HG02642 (cell line): ENCODE measurements around the gene RHBDL1.
"Not testable (repeated sequence)": the region's sequence is repeated elsewhere in the genome, so short reads cannot be mapped to it uniquely, and the experiment has no call there.

Experiments
- ATAC-seq: cut with Tn5 transposase; IDR thresholded peaks from one replicate; pipeline ENCODE4 v1.9.1; 2021; ENCODE audit warnings: mild to moderate bottlenecking; ENCODE audit not compliant: unreplicated experiment, poor library complexity

RHBDL1 gene

DNA sequence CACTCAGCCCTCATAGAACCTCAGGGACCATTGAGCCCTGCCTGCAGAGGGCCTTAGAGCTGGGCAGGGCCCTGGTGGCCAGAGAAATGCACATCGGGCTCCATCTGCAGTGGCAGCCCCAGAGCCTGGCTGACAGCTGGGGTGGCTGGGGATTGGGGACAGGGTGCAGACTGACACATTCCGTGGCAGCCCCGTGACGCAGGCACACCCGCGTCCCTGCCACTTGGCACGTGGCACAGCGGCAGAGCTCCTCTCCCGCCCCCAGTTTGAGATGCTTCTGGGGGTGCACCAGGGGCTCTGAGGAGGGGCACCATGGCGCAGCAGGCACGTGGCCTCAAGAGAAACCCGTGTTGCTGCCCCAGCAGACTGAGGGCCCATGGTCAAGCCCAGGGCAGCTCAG is 27.9 kb downstream of the RHBDL1 start:
- ATAC-seq = no peak

DNA sequence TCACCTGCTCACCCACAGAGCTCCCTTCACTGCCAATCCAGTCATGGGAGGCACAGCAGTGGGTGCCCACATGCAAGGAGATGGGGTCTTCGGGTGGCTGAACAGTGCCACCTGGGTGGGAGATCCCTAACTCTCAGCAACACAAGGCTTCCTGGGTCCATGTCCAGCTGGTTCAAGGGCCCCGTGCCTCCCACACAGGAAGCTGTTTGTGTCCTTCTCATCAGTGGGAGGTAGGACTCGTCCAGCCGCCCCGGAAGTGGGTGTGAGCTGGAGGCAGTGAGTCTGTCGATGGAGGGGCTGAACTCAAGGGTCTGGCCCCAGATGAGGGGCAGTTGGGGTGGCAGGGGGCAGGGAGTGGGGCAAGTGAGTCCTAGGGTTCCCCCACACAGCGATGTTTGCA is 28.6 kb downstream of the RHBDL1 start:
- ATAC-seq = no peak

DNA sequence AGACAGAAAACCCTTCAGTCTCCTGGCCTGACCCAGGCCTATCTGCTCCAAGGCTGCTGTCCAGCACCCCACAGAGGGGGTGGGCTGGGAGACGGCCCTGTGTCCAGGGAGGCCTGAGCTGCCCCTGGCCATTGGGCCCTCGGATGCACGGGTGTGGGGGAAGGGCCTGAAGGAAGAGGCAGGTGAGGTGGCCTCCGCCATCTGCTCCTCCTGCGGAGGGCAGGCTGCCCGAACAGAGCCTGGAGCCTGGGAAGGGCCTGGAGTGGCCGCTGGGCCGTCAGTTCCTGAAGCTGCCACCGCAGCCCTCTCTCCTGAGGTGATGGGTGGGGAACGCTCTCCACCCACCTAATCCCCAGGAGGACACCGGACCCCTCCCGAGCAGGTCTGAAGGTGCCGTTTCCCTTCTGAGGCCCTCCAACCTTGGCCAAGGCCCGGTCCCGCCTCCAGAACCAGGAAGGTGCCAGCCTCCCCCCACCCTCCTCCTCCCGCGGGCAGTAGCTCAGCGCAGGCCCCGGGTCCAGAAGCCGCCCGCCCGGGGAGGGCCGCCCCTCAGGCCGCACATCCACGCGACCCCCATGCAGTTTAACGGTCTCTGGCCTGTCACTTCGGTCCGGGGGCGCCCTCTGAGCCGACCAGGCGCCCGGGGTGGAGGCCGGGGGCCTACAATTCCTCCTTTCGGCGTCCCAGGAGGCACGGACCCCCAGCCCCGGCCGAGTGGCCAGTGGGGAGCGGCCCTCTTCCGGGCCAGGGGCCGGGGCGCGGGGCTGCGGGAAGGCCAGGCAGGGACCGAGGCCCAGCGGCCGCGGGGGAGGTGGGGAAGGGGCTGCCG is 29.3 kb downstream of the RHBDL1 start:
- no peak for ATAC-seq

DNA sequence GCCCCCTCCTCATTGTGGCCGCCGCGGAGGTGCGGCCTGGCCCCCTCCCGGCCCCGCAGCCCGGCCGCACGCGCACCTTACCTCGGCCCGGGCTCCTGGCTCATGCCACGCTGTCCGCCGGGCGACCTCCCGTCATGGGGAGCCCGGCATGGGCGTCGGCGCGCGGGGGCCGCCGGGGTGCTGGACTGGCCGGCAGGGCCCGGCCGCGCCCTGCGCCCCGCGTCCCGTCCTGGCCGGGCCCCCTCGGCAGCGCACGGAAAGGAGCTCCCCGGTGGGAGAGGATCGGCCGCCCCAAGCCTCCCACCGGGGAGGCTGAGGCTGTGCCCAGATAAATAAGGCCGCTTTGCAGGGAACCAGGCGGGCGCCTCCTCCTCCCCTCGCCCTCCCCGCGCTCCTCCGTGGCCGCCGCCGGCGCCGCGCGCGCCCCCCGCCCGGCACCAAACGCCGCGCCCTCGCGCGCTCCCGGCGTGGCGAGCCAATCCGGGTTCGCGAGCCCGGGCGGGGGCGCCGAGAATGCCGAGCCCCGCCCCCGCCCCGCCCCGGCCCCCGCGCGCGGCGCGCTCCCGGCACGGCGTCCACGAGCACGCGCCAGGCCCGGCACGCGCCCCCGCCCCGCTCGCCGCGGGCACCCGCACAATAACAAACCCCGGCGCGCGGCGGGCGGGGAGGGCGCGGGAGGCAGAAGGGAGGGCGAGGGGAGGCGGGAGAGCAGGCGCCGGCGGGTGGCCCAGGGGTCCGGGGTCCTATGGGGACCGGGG is 30.1 kb downstream of the RHBDL1 start, which contains the start of gene FBXL16:
FBXL16 (minus strand) TSS at position 371 of the 758 bp plus-strand sequence. CDS start 8,396 bp downstream, outside the sequence.
- ATAC-seq = no peak

DNA sequence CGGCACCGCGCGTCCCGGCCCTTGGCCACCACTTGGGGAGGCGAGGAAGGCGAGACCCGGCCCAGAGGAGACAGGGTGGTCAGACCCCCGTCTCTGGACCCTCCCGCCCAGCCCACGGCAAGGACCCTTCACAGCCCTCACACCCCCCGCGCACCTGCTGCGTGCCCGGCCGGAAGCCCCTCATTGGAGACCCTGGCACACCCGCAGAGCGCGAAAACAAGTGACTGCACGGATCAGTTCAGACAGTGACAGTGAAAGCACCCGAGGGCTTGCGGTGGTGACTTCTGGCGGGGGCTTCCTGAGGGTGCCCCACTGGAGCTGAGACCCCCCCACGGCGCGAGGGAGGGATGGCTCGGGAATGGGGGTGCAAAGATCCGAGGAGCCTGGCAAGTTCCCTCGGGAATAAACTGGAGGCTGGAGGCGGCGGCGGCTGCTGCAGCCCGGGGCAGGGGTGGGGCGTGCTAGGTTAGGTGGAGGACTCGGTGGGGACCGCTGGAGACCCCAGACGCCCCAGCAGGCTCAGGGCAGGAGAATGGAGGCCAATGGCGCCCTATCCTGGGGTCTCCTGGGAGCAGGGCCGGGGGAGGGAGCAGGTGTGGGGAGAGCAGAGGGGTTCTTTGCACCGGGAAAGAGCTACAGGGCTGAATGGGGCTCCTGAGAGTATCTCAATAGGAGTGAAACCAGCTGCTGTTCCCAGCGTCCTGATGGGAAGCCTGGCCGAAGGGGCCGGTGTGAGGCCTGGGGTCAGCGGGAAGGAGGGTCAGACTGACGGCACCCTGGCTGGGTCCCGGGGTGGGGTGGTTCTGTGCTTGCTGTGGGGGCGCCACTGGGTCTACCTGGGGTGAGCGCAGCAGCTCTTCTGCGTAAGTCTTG is 31.0 kb downstream of the RHBDL1 start:
- ATAC-seq = no peak

DNA sequence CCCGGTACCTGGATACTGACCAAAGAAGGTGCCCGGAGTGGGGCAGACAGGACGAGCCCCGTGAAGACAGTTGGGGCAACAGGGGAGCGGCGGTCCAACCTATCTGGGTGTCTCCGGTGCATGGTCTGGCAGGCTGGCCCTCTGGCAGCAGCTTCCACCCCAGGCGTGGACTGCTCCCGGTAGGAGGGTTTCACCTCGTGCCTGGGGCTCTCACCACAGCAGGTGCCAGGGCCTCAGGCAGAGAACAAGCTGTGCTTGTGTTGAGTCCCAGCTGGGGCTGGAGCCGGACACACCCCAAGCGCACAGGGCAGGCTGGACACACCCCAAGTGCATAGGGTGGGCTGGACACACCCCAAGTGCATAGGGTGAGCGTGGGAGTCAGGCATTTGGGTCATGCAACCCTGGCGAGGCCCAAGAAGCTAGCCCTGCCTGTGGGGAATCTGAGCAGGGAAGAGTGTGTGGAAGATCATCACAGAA is 31.6 kb downstream of the RHBDL1 start:
- no peak for ATAC-seq

DNA sequence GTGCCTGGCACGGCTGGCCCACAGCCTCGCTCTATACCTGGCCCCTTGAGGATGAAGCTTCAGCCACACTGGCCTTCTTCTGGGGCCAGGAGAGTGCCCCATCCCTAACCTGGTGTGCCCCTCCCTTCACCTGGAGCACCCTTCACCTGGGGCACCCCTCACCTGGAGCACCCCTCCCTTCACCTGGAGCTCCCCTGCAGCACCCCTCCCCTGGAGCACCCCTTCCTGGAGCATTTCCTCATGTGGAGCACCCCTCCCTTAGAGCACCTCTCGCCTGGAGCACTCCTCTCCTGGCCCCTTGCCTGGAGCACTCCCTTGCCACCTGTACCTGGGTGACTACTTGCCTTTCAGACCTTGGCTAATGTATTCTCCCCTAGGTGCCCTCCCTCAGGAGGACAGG is 32.5 kb downstream of the RHBDL1 start:
- no peak for ATAC-seq

DNA sequence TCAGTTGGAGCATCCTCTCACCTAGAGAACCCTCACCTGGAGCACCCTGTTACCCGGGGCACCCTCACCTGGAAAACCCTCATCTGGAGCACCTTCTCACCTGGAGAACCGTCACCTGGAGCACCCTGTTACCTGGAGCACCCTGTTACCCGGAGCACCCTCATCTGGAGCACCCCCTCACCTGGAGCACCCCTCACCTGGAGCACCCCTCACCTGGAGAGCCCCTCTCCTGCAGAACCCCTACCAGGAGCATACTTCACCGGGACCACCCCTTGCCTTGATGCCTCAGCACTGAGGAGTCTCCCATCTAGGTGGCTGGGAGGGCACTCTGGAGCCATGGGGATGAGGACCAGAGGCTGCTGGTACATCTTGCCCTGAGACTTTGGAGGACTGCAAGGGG is 33.5 kb downstream of the RHBDL1 start:
- ATAC-seq = no peak

DNA sequence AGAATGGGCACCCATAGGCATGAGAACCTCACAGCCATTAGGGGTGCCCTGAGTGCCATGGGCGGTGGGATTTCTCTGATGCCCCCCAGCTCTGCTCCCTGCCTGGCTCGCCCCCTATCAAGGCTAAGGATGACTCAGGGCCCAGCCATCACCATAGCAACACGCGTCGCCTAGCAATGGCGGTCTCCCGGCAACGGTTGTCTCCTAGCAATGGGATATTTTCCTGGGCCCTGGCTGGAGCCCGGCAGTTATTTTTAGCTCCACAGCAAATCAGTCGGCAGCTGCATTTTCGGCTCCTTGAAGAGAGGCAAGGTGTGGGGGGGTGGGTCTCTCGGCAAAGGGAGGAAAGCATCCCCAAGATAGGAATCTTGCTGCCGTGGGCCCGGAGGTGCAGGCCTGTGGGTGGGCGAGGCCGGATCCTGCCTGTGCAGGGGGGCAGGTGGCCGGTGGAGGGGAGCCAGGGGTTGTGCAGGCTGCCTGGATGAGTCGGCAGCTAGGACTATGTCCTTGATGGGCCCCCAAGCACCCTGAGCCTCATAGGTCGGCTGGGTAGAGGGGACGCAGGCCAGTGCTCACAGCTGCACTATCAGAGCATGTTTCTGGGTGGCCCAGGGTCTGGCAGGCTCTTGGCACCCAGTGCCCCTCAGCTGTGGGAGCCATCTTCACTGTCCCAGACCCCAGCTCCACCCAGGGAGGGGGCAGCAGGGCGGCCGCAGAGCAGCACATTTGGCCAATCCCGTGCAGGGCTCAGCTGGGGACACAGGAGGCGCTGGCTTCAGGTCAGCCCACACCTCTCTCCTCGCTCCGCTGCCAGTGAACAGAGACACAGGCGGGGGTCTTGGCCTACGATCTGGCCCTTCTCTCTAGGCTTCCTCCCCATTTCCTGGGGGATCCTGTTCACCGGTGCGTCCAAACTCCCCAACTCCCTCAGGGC is 34.4 kb downstream of the RHBDL1 start:
- no peak for ATAC-seq

DNA sequence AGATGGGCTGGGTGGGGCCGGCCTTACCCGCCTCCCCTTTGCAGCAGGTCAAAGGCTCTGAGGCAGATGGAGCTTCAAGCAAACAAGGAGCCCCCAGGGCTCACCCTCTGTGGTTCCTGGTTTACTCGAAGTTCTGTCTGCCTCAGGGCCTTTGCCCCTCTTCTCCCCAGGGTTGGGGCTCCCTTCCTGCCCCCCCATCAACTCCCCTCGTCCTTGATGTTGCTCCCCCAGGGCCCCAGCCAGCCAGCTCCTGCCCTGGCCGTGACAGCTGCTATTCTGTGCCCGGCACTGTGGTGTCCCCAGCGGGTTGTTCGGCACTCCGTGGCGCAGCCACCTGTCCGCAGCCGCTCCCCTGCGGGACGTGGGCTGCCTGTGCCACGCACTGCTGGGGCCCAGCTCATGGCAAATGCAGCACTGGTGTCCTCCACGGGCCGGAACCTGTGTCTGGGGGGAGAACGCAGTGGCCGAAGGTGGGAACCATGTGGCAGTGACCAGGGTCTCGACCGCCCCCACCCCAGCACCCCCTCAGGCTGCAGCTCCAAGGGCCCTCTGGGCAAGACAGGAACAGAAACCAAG is 35.1 kb downstream of the RHBDL1 start:
- ATAC-seq = no peak

DNA sequence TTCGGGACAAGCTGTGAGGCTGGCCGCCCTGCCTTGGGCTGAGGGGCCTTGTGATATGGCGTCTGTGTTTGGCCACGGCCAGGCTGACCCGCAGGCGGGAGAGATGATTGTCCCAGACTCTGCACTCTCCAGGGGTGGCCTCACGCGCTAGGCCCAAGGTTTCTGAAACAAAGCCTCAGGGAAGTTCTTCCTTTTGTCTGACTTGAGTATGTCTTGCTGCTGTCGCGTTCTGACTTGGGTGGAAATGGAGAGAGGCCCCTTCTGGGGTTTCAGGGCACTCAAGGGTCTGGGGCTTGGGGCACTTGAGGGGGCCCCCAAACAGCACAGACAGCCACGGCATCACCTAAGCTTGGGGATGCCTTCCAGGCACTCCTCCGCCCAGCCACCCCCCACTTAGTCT is 35.6 kb downstream of the RHBDL1 start:
- no peak for ATAC-seq

DNA sequence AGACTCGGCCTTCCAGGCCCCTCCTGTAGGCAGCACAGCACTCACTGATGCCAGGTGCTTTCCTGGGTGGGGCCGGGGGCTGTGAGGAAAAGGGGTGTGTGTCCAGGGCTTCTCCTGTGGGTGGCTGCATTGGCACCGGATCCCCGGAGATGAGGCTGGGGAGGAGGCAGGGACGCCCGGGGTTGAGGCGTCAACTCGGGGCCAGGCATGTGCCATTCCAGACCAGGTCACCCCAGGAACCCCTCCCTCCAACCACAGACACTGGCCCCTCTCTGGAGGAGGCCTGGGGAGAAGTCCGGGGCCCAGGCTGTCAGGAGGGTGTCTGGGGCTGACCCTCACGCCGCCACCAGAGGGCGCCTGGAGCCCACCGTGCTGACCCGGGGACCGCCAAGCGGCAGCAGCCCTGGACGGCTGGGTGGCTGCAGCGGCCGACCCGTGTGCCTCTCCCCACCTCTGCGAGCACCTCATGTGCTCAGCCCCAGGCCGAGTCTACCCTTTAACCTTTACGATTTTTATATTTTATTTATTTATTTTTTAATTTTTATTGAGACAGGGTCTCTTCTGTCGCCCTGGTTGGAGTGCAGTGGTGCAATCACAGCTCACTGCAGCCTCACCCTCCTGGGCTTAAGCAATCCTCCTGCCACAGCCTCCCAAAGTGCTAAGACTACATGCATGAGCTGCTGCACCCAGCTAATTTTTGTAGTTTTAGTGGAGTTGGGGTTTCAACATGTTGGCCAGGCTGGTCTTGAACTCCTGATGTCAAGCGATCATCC is 36.3 kb downstream of the RHBDL1 start:
- ATAC-seq = no peak

DNA sequence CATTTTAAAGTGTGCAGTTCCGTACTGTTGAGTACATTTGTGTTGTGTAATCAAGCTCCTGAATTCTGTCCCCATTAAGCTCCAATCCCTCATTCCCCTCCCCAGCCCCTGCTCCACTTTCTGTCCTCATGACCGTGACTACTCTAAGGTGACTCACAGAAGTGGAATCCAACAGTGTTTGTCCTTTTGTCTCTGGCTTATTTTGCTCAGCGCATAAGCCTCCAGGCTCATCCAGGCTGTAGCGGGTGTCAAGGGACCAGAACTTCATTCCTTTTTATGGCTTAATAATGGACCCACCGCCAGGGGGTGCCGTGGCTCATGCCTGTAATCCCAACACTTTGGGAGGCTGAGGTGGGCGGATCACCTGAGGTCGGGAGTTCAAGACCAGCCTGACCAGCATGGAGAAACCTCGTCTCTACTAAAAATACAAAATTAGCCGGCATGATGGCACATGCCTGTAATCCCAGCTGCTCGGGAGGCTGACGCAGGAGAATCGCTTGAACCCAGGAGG is 37.3 kb downstream of the RHBDL1 start:
- ATAC-seq = not testable (repeated sequence)

DNA sequence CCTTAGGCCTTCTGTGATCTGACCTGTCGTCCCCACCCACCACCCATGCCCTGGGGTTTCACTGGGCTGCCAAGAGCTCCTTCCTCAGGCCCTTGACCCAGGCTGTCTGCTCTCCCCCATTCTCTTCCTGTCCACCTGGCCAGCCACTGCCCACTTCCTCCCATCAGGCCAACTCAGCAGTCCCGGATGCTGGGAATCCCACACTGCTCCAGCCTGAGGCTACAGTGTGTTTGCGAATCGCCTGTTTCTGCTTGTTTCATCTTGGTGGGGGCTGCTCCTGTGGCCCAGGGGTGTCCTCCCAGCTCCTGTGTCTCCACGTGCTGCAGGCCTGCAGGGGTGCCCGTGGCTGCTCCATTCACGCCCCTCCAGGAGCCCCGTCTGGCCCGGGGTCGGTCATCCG is 38.6 kb downstream of the RHBDL1 start:
- ATAC-seq = no peak

DNA sequence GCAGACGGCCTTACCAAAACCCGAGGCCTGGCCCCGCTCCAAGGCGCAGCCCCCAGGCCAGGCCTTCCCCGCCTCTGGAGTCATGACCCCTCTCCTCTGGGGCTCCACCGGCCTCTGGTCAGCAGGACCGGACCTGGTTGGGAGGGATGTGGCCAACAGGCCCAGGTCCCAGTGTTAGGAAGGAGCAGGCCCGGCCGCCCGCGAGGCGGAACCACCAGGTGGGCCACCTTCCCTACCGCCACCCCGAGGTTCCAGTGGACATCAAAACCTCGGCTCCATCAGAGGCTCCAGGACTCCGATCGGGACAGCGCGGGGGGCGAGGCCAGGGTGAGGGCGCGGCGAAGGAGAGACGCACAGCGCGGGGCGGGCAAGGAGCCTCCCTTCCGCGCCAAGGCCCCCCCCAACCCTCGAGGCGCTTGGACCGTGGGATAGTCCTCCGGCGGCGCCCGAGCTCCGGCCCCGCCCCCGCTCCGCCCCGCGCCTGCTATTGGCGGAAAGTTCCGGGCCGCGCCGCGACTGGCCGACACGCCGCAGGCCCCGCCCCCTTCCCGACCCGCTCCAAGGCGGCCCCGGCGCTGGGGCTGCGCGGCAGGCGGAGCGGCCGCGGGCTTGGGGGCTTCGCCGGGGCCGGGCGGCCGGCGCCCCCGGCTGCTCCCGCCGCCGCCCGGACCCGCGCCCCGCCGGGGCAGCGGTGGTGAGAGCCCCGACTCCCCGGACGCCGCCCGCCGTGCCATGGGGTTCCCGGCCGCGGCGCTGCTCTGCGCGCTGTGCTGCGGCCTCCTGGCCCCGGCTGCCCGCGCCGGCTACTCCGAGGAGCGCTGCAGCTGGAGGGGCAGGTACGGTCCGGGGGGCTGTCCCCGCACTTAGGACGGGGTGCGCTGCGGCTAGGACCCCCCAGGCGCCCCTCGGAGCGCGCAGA is 39.3 kb downstream of the RHBDL1 start, which contains the start of gene METRN:
METRN (plus strand) TSS at position 561 of the 919 bp plus-strand sequence; CDS start at position 733, 172 bp downstream.
- peak; percentile 69 for ATAC-seq

DNA sequence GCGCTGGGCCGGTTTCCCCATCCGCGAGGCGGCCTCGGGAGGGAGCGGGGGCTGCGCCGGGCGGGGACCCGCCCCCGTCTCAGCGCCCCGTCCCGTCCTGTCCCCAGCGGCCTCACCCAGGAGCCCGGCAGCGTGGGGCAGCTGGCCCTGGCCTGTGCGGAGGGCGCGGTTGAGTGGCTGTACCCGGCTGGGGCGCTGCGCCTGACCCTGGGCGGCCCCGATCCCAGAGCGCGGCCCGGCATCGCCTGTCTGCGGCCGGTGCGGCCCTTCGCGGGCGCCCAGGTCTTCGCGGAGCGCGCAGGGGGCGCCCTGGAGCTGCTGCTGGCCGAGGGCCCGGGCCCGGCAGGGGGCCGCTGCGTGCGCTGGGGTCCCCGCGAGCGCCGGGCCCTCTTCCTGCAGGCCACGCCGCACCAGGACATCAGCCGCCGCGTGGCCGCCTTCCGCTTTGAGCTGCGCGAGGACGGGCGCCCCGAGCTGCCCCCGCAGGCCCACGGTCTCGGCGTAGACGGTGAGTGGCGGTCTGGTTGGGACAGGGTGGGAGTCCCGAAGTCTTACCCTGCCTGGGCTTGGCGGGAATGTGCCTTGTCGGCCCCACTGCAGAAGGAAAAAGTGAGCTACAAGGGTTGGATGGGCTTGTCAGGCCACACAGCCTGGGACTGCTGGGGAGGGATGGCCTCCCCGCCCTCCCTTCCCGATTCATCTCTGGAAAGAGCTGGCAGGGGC is 40.2 kb downstream of the RHBDL1 start:
- ATAC-seq = peak; percentile 11
